GM13977 (cell line): ENCODE data around the gene RRAGB.
A peak's percentile ranks its signal among the peaks of the same experiment; 100 is the strongest.
"Not testable (repeated sequence)": the region's sequence is repeated elsewhere in the genome, so short reads cannot be mapped to it uniquely, and the experiment has no call there.

Experiments
- DNase-seq: peaks from one replicate; pipeline ENCODE4 v3.0.0; 2012; ENCODE audit warnings: low spot score
- in situ Hi-C: fragments of 300-500 bp; cut with MboI; formaldehyde crosslinking; loops from one replicate; pipeline ENCODE4 v1.12.0; 2022; ENCODE audit warnings: low sequenced_read_pairs, low pct_unique_long_range_greater_than_20kb, mixed read lengths, inconsistent platforms; ENCODE audit not compliant: unreplicated experiment
- TF ChIP-seq, protein P1 (sequence below): IDR thresholded peaks from 2 replicates; pipeline ENCODE4 v1.5.1; 2012; ENCODE audit warnings: mild to moderate bottlenecking, control low read depth; ENCODE audit not compliant: insufficient read depth; ENCODE audit errors: extremely low read depth, missing control alignments

RRAGB gene, protein sequence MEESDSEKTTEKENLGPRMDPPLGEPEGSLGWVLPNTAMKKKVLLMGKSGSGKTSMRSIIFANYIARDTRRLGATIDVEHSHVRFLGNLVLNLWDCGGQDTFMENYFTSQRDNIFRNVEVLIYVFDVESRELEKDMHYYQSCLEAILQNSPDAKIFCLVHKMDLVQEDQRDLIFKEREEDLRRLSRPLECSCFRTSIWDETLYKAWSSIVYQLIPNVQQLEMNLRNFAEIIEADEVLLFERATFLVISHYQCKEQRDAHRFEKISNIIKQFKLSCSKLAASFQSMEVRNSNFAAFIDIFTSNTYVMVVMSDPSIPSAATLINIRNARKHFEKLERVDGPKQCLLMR

DNA sequence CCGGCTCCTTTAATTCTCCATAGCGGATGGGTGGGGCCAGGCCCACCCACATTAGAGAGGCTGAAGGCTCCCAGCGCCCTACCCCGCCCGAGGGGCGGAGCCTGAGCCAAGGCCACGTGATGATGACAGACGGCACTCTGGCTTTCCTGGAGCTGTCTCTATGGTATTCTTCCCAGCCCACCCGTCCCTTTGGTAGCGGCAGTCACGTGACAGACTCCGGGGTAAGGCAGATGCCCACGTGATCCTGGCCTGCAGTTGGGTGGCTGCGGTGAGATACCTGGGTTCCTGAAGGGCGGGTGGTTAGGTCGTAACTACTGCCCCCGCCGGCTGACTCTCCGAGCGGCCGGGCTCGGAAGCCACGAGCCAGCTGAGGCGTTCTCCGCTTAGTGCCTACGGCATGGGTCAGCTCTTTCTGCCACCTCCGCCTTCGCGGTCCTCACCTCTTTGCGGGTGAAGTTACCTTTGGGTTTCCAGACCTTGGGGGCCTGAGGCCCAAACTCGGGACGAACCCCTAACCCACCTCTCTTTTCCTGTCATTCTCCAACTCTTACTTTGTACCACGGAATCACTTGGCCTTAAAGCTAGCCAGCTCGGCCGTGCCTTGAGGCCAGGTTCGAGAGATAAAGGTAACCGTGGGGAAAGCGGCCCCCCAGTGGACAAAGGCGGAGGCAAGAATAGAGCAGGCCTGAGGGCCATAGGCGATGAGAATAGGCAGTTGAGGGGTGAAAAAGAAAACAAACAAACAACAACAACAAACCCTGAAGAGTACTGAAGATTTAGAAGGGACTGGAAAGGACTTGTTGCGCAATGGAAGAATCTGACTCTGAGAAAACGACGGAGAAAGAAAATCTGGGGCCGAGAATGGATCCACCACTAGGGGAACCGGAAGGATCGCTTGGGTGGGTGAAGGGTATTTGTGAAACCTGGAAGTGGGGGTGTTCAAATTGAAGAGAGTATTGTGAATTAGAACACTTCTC lies at the start of gene RRAGB:
Gene RRAGB (plus strand): TSS at position 229 of the 977 bp plus-strand sequence. CDS start 579 bp downstream, at position 808.
- in situ Hi-C loops, result loop anchor here (25.0 kb wide), 1 partner anchor 94 kb away; no protein-coding TSS in a partner anchor
- peak; percentile 83 for DNase-seq
- TF ChIP-seq, protein P1, sequence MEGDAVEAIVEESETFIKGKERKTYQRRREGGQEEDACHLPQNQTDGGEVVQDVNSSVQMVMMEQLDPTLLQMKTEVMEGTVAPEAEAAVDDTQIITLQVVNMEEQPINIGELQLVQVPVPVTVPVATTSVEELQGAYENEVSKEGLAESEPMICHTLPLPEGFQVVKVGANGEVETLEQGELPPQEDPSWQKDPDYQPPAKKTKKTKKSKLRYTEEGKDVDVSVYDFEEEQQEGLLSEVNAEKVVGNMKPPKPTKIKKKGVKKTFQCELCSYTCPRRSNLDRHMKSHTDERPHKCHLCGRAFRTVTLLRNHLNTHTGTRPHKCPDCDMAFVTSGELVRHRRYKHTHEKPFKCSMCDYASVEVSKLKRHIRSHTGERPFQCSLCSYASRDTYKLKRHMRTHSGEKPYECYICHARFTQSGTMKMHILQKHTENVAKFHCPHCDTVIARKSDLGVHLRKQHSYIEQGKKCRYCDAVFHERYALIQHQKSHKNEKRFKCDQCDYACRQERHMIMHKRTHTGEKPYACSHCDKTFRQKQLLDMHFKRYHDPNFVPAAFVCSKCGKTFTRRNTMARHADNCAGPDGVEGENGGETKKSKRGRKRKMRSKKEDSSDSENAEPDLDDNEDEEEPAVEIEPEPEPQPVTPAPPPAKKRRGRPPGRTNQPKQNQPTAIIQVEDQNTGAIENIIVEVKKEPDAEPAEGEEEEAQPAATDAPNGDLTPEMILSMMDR, result peak; percentile 63

DNA sequence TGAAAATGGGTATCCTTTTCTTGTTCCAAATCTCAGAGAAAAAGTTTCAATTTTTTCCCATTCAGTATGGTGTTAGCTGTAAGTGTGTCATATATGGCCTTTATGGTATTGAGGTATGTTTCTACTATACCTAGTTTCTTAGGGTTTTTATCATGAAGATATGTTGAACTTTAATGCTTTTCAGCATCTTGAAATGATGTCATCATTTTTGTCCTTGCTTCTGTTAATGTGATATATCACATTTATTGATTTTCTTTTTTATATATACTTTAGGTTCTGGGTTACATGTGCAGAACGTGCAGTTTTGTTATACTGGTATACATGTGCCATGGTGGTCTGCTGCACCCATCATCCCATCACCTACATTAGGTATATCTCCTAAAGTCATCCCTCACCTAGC lies 49.5 kb upstream of the RRAGB start:
- no peak for DNase-seq
- in situ Hi-C loops, result no loop called here
- TF ChIP-seq, protein P1, result no peak

DNA sequence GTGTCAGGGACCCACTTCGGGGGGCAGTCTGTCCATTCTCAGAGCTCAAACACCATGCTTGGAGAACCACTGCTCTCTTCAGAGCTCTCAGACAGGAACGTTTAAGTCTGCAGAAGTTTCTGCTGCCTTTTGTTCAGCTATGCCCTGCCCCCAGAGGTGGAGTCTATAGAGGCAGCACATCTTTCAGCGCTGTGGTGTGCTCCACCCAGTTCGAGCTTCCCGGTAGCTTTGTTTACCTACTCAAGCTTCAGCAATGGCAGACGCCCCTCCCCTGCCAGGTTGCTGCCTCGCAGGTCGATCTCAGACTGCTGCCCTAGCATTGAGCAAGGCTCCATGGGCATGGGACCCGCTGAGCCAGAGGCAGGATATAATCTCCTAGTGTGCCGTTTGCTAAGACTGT lies 29.0 kb upstream of the RRAGB start:
- DNase-seq, in situ Hi-C loops: not testable (repeated sequence)

DNA sequence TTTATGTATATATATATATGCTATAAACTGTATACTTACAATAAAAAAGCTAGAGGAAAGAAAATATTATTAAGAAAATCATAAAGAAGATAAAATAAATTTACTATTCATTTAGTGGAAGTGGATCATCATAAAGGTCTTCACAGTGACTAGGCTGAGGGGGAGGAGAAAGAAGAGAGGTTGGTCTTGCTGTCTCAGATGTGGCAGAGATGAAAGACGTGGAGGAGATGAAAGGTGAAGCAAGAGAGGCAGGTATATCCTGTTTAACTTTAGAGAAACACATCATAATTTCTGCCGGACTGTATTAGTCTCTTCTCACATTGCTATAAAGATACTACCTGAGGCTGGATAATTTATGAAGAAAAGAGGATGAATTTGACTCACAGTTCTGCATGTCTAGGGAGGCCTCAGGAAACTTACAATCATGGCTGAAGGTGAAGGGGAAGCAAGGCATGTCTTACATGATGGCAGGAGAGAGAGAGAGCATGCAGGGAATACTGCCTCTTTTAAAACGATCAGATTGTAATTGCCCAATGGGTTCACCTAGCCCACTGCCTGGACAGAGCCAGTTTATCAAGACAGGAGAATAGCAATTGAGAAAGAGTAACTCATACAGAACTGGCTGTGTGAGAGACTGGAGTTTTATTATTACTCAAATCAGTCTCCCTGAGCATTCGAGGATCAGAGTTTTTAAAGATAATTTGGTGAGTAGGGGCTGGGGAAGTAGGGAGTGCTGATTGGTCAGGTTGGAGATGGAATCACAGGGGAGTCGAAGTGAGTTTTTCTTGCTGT lies 22.1 kb upstream of the RRAGB start:
- DNase-seq, result no peak
- in situ Hi-C loops, result no loop called here
- TF ChIP-seq, protein P1, result no peak

DNA sequence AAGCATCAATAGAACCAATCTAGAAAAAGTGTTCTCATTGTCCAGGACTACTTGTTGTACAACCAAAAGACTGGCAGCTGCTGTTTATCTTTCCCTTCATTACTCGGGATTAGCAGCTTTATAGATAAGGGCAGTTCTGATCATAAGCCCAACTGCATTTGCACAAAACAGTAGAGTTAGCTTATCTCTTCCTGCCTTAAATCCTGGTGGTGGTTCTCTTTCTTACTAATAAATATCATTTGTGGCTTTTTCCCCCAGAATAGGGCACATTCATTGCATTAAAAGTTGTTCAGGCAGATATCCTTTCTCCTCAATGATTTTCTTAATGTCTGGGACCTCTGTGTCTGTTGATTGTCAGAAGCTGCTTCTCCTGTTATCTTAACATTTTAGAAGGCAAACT lies 20.2 kb upstream of the RRAGB start:
- DNase-seq, result no peak
- TF ChIP-seq, protein P1, result no peak
- in situ Hi-C loops, result no loop called here

DNA sequence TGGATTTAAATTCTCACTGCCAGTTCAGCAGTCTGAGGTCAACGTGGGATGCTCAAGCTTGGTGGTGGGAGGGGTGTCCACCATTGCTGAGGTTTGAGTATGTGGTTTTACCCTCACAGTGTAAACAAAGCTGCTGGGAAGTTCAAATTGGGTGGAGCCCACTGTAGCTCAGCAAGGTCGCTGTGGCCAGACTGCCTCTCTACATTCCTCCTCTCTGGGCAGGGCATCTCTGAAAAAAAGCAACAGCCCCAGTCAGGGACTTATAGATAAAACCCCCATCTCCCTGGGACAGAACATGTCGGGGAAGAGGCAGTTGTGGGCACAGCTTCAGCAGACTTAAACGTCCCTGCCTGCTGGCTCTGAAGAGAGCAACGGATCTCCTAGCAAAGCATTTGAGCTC lies 14.9 kb upstream of the RRAGB start:
- TF ChIP-seq, protein P1, result no peak
- in situ Hi-C loops, result loop anchor here (25.0 kb wide), 1 partner anchor 110 kb away; no protein-coding TSS in a partner anchor
- no peak for DNase-seq

DNA sequence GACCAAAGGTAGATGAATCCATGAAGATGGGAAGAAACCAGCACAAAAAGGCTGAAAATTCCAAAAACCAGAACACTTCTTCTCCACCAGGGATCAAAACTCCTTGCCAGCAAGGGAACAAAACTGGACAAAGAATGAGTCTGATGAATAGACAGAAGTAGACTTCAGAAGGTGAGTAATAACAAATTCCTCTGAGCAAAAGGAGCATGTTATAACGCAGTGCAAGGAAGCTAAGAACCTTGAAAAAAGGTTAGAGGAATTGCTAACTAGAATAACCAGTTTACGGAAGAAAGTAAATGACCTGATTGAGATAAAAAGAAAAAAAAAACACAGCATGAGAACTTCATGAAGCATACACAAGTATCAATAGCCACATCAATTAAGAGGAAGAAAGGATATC lies 14.1 kb upstream of the RRAGB start:
- in situ Hi-C loops, result loop anchor here (25.0 kb wide), 1 partner anchor 109 kb away; no protein-coding TSS in a partner anchor
- not testable (repeated sequence) for DNase-seq

DNA sequence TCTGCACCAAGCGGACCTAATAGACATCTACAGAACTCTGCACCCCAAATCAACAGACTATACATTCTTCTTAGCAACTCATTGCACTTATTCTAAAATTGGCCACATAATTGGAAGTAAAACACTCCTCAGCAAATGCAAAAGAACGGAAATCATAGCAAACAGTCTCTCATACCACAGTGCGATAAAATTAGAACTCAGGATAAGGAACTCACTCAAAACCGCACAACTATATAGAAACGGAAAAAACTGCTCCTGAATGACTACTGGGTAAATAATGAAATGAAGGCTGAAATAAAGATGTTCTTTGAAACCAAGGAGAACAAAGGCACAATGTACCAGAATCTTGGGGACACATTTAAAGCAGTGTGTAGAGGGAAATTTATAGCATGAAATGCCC lies 12.5 kb upstream of the RRAGB start:
- not testable (repeated sequence) for DNase-seq
- in situ Hi-C loops, result loop anchor here (25.0 kb wide), 1 partner anchor 107 kb away; no protein-coding TSS in a partner anchor
